Activated effector memory CD4-positive, alpha-beta T cell treated with Interleukin-2 at 50 U/mL for 16 hours (primary cell): ENCODE data around the gene CRTC3.
"Not testable (repeated sequence)": the region's sequence is repeated elsewhere in the genome, so short reads cannot be mapped to it uniquely, and the experiment has no call there.

Experiments used
- DNase-seq: peaks from one replicate; pipeline ENCODE4 v3.0.0-alpha.2; 2020

CRTC3 gene

DNA sequence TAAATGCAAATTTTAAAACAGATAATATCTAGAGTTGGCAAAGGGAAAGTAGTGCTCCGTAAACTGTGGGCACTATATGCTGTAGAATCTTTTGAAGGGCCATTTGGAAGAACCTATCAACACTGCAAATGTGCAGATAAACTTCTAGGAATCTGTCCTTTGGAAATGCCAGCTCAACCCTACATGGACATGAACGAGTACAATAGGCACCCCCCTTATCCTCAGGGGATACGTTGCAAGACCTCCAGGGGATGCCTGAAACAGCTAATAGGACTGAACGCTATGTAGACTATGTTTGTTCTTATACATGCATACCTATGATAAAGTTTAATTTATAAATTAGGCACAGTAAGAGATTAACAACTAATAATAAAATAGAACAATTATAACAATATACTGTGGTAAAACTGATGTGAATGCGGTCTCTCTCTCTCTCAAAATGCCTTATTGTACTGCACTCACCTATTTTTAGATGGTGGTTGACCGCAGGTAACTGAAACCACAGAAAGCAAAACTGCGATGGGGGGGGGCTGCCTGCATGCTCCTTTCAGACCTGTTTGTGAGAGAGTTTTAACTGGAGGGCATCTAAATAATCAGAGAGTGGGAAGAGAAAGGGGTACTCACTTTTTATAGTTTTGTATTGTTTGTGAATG, 127.9 kb downstream of the CRTC3 start:
- DNase-seq: peak; percentile 40

- no peak for DNase-seq
These were observed 129.8 kb downstream of the CRTC3 start for GRCh38 chr15:90659481-90659880.

GRCh38 chr15:90660195-90660998, 130.7 kb downstream of the CRTC3 start:
- DNase-seq: peak; percentile 48

- DNase-seq: not testable (repeated sequence)
These were observed 131.2 kb downstream of the CRTC3 start for GRCh38 chr15:90660999-90661330.

DNA sequence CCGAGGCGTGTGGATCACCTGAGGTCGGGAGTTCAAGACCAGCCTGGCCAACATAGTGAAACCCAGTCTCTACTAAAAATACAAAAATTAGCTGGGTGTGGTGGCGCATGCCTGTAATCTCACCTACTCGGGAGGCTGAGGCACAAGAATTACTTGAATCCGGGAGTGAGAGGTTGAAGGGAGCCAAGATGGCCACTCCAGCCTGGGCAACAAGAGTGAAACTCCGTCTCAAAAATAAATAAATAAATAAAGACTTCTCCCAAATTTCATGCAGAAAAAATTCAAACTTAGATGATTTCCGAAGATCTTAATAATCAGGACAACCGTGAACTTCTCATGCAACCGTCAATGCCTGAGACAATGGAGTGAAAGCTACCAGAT, 134.3 kb downstream of the CRTC3 start:
- DNase-seq: not testable (repeated sequence)

GRCh38 chr15:90664650-90665287, 135.0 kb downstream of the CRTC3 start:
- DNase-seq: no peak

GRCh38 chr15:90665288-90666134, 135.8 kb downstream of the CRTC3 start:
- DNase-seq: peak; percentile 15

DNA sequence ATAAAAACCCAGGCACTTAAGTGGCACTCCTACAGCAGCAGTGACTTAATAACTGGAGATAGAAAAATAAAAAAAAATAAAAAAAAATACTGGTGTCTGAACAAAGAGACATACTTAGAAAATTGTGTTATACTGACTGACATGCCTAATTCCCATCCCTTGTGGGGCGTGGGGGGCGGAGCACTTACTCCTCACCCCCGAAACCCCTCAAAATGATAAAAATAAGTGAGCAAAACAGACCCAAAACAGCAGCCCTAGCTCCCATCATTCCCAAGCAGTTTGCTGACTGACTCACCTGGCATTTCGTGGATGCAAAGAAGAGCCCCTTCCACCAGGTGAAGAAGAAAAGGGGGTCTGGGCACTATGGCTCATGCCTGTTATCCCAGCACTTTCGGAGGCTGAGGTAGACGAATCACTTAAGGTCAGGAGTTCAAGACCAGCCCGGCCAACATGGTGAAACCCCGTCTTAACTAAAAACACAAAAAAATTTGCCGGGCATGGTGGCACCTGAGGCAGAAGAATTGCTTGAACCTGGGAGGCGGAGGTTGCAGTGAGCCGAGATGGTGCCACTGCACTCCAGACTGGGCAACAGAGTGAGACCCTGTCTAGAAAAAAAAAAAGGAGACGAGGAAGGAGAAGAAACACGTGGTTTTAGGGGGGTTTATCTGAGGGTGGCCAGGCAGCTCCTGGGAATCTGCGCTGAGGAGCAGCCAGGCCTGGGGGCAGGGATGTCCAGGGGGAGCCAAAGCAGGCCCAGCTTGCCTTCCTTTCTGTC, 136.6 kb downstream of the CRTC3 start:
- no peak for DNase-seq

DNA sequence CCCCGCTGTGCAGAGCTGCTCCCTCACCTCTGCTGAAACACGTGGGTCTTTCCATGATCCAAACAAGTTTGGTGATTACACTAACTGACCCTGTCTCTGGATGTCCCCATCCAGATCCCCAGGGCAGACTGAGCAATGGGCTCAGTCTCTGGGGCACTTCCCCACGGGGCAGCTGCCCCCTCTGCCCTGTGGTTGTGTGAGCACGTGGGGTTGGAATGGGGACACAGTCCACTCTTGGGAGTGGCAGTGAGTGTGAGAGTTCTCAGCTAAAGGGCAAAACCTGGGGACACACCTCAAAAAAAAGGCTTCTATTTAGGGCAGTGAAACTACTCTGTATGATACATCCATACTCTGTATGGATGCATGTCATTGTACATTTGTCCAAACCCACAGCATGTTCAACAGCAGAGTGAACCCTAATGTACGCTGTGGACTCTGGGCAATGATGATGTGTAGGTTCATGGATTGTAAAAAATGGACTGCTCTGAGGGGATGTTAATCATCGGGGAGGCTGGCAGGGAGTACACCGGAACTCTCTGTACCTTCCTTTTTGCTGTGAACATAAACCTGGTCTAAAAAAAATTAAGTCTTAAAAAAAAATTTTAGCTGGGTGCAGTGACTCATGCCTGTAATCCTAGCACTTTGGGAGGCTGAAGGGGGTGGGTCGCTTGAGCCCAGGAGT, 137.5 kb downstream of the CRTC3 start:
- DNase-seq: no peak

GRCh38 chr15:90667755-90668345, 138.1 kb downstream of the CRTC3 start:
- DNase-seq: not testable (repeated sequence)

DNA sequence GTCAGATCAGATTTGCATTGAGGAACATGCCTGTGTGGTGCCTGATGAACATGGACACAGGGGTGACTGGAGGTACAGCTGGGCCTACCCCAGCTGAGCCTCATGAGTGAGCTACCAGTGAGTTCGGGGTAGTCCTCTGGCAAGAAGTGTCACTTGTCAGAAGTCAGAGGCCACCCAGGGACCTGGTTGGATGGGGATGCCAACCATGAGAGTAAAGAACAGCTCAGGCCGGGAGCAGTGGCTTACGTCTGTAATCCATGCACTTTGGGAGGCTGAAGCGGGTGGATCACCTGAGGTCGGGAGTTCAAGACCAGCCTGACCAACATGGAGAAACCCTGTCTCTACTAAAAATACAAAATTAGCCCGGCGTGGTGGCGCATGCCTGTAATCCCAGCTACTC, 140.9 kb downstream of the CRTC3 start:
- DNase-seq: not testable (repeated sequence)

DNA sequence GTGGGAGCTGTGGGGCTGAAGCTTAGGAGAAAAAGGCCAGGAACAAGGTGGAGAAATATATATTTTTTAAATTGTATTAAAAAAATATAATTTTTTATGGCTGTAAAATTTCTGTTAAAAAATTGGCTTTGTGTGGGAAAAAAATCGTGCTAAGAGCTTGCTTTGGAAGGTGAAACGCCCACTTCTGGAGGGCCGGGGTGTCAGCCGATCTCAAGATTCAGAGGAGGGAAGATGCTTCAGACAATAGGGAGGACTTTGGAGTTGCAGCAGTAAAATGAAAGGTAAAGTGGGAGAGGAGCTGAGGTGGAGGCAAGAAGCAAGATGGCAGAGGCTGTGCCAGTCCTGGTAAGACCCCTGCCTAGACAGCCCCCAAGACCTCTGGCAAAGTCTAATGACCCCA, 141.5 kb downstream of the CRTC3 start:
- no peak for DNase-seq

DNA sequence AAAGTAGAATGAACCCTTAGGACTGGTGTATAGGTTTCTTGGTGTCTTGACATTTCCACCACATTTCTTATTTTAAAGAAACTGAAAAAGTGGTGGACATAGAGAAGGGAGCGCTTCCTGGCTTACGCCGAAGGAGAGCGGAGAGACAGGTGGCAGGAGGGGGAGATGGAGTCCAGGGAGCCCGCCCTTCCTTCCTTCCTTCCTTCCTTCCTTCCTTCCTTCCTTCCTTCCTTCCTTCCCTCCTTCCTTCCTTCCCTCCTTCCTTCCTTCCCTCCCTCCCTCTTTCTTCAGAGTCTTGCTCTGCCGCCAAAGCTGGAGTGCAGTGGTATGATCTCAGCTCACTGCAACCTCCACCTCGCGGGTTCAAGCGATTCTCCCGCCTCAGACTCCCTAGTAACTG, 143.6 kb downstream of the CRTC3 start:
- not testable (repeated sequence) for DNase-seq

DNA sequence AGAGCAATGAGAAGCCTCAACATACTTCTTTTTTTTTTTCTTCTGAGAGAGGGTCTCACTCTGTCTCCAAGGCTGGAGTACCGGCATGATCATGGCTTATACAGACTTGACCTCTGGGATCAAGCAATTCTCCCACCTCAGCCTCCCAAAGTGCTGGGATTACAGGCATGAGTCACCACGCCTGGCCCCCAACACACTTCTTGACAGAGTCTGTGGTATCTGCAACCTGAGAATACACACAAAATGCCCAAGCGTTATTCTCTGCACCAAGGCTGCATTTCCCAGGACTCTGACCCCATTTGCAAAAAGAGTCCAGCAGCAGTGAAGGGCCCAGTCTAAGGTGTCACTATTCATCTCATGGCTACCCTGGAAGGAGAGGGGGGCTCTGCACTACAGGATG, 144.8 kb downstream of the CRTC3 start:
- no peak for DNase-seq

DNA sequence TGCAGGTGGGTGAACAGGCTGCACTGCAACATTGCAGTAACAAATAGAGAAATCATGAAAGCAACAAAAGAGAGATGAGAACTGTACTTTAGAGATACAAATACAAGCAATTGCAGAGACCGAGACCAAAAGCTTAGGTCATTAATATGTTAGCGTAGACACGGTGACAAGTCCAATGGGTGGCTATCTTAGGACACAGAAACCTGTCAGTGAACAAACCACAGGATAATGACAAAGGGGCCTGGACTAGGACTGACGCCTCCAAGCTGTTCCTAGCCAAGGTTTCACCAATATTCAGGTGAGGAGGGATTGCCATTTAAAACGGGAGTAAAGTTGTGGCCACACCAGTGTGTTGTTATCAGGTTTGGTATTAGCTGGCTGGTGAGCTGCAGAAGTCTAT, 145.7 kb downstream of the CRTC3 start:
- no peak for DNase-seq

GRCh38 chr15:90677807-90678790, 148.4 kb downstream of the CRTC3 start:
- DNase-seq: no peak

DNA sequence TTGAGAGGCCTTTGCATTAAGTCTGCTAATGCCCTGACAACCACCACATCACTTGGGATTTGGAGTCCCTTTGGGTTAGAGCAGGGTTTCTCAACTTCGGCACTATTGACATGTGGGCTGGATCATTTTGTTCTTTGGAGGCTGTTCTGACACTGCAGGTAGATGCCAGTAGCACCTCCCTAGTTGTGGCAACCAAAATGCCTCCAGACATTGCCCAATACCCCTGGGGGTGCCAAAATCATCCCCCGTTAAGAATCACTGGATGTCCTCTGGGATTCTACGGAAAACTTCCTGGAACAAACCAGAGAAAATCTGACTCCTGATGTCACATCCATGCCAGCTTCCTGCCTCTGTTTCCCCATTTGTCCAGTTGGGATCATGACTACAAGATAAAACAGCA, 150.2 kb downstream of the CRTC3 start:
- DNase-seq: no peak

GRCh38 chr15:90680371-90680935, 150.7 kb downstream of the CRTC3 start:
- DNase-seq: no peak

DNA sequence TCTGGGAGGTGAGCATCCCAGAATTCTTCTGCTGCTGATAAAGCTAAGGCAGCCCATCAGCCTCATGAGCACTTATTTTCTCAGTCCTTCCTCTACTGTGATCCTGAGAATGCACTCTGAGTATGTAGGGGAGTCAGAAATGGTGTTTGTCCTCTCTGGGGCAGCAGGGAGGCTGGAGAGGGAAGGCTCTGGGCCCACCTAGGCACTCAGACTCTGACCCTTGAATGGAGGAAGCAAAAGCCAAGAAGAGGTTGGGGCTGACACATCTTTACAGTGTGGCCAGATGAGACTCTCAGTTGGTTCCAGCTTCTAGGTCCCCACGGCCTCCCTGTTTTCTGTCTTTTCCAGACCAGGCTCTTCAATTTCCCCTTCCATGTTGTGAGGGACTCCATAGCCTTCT, 151.3 kb downstream of the CRTC3 start:
- DNase-seq: no peak

GRCh38 chr15:90681480-90681879, 151.8 kb downstream of the CRTC3 start:
- DNase-seq: no peak
